CD14-positive monocyte (primary cell): Measurements from ENCODE around the gene PLCB1. TPM values are rescaled to one million over a fixed set of nuclear protein-coding genes. Genes with fewer than 3 reads are reported as not detected.
A peak's percentile ranks its signal among the peaks of the same experiment; 100 is the strongest.

Experiments
- DNase-seq, 3 donors: peaks; one replicate each; pipeline ENCODE4 v3.0.0-alpha.2; 2011 to 2022
- H2AFZ ChIP-seq: 2 replicates; pipeline ENCODE4 v1.6.0; 2012; ENCODE audit warnings: mild to moderate bottlenecking, low read depth, low read length, inconsistent platforms; ENCODE audit not compliant: insufficient read depth, poor library complexity, severe bottlenecking
- H3K27ac ChIP-seq, 2 donors: 1 replicate in 1 of 2; 2 replicates in 1 of 2; pipeline ENCODE4 v1.5.1; 2012 to 2013; ENCODE audit warnings: low read length in 2 of 2, control low read depth in 1 of 2, inconsistent platforms in 1 of 2, low read depth in 1 of 2, mild to moderate bottlenecking in 1 of 2
- H3K27me3 ChIP-seq, 2 donors: one replicate each; pipeline versions ENCODE4 v1.6.0 to v1.6.1; 2011 to 2013; ENCODE audit warnings: low read length in 2 of 2; ENCODE audit not compliant: control insufficient read depth in 2 of 2, insufficient read depth in 2 of 2
- H3K36me3 ChIP-seq, 2 donors: replicated peaks in 1 of 2; 1 replicate in 1 of 2; 2 replicates in 1 of 2; pipeline versions ENCODE4 v1.5.1 to v1.6.1; 2012 to 2013; ENCODE audit warnings: low read length in 2 of 2, control low read depth in 1 of 2, inconsistent platforms in 1 of 2, mild to moderate bottlenecking in 1 of 2; ENCODE audit not compliant: insufficient read depth in 2 of 2, control insufficient read depth in 1 of 2
- H3K4me1 ChIP-seq, 2 donors: 1 replicate in 1 of 2; 2 replicates in 1 of 2; pipeline versions ENCODE4 v1.5.1 to v1.6.1; 2012 to 2013; ENCODE audit warnings: low read length in 2 of 2, control low read depth in 1 of 2, inconsistent platforms in 1 of 2, mild to moderate bottlenecking in 1 of 2, moderate library complexity in 1 of 2; ENCODE audit not compliant: insufficient read depth in 2 of 2, control insufficient read depth in 1 of 2
- H3K4me2 ChIP-seq: replicated peaks from 2 replicates; pipeline ENCODE3; 2012; ENCODE audit warnings: low read length, moderate library complexity, mild to moderate bottlenecking; ENCODE audit not compliant: poor library complexity, severe bottlenecking; ENCODE audit errors: extremely low read depth
- H3K4me3 ChIP-seq, 3 experiments: fragments of 200-600 bp in 1 of 3; sonication (generic) in 1 of 3; replicated peaks in 1 of 3; 1 replicate in 2 of 3; 2 replicates in 1 of 3; pipeline ENCODE4 v1.5.1; 2011 to 2013; ENCODE audit warnings: low read length in 3 of 3, mild to moderate bottlenecking in 3 of 3, control low read depth in 2 of 3, low read depth in 2 of 3, inconsistent platforms in 1 of 3, moderate library complexity in 1 of 3
- H3K79me2 ChIP-seq: 2 replicates; pipeline ENCODE4 v1.6.0; 2012; ENCODE audit warnings: mild to moderate bottlenecking, control low read depth, inconsistent platforms, low read length, moderate library complexity; ENCODE audit not compliant: insufficient read depth
- H3K9ac ChIP-seq: 2 replicates; pipeline ENCODE4 v1.6.0; 2017; ENCODE audit warnings: low read length, mild to moderate bottlenecking; ENCODE audit not compliant: insufficient read depth, poor library complexity, severe bottlenecking
- H3K9me3 ChIP-seq, 2 donors: replicated peaks in 1 of 2; 1 replicate in 1 of 2; 2 replicates in 1 of 2; pipeline versions ENCODE4 v1.5.1 to v1.6.1; 2012 to 2013; ENCODE audit warnings: low read length in 2 of 2, control low read depth in 1 of 2; ENCODE audit not compliant: control insufficient read depth in 1 of 2, insufficient read depth in 1 of 2
- H4K20me1 ChIP-seq: 2 replicates; pipeline ENCODE4 v1.6.0; 2012; ENCODE audit warnings: mild to moderate bottlenecking, low read length, control low read depth, moderate library complexity; ENCODE audit not compliant: insufficient read depth
- H3K27ac Mint-ChIP-seq, 7 donors: one replicate each; pipeline ENCODE4 v1.8.0; 2020; ENCODE audit warnings: mild to moderate bottlenecking in 7 of 7, mixed read lengths in 7 of 7, moderate library complexity in 6 of 7, inconsistent platforms in 2 of 7
- H3K27me3 Mint-ChIP-seq, 3 donors: one replicate each; pipeline ENCODE4 v1.8.0; 2021 to 2022; ENCODE audit warnings: low read depth in 3 of 3, mild to moderate bottlenecking in 3 of 3, mixed read lengths in 3 of 3, moderate library complexity in 3 of 3, inconsistent platforms in 1 of 3
- H3K36me3 Mint-ChIP-seq, 2 donors: one replicate each; pipeline ENCODE4 v1.8.0; 2020; ENCODE audit warnings: mixed read lengths in 2 of 2, inconsistent platforms in 1 of 2, mild to moderate bottlenecking in 1 of 2
- H3K4me1 Mint-ChIP-seq: one replicate; pipeline ENCODE4 v1.8.0; 2020; ENCODE audit warnings: mild to moderate bottlenecking, mixed read lengths
- H3K4me3 Mint-ChIP-seq, 2 donors: one replicate each; pipeline ENCODE4 v1.8.0; 2020; ENCODE audit warnings: mild to moderate bottlenecking in 2 of 2, mixed read lengths in 2 of 2, moderate library complexity in 1 of 2
- H3K9me3 Mint-ChIP-seq, 7 donors: one replicate each; pipeline ENCODE4 v1.8.0; 2020 to 2022; ENCODE audit warnings: mixed read lengths in 7 of 7, mild to moderate bottlenecking in 6 of 7, moderate library complexity in 6 of 7, inconsistent platforms in 2 of 7
- CTCF ChIP-seq: fragments of 200-600 bp; IDR thresholded peaks from one replicate; pipeline ENCODE4 v1.8.0; 2022; ENCODE audit warnings: antibody characterized with exemption, mild to moderate bottlenecking
- WGBS: methylation state at CpG from one replicate; pipeline ENCODE4 v1.1.5; 2013; ENCODE audit warnings: missing lambda C conversion rate; ENCODE audit not compliant: insufficient coverage; 5-methylcytosine and 5-hydroxymethylcytosine counted together
- intact Hi-C, 2 donors: fragments of 100-400 bp; cut with micrococcal nuclease; formaldehyde crosslinking; loops; one replicate each; pipeline versions ENCODE4 v1.15.0 to v1.15.1; 2023
- polyA plus RNA-seq, 3 donors: library from polyadenylated mRNA; depleted of rRNA in 1 of 3; unstranded in 2 of 3; stranded (reverse) in 1 of 3; fragments of 300-500 nt in 2 of 3; fragments of >200 nt in 1 of 3; fragmentation: Illumina TruSeq in 2 of 3; gene quantifications; 1 replicate in 2 of 3; 2 replicates in 1 of 3; pipeline ENCODE4 v1.2.3, GENCODE V29; 2012 to 2021

The PLCB1 gene
- polyA plus RNA-seq, 3 donors: 8.6 to 16.4 (median 13.2) TPM

DNA sequence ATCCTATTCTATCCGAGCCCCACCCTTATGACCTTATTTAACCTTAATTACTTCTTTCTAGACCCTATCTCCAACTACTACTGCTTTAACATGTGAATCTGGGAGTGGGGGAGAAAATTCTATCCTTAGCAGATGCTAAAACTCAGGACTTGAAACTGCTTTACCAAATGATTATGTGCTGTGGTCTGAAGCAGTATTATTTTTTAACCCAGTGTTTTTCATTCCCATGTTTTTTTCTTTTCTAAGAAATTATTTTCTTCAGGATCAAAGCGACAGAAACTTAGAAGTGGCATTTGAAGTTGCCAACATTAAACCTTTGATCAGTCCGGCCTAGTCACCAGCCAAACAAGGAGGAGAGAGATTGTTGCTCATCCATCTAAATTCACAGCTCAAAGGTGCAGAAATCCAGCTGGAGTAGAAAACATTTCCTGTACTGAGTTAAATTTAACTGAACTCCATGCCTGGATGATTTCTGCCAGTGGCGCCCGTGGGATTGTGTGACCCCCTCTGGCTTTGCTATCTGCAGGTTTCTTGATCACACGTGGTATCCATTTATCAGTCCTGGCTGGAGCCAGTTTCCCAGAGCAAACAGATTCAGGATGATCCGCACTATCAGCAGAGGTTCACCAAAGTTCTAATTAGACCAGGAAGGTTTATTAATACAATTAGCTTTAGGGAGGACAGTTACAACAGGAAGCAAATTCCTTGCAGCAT is 300.5 kb downstream of the PLCB1 start:
- Mint-ChIP-seq H3K4me1 (peaks cover 84% of the 10 kb centered on the region), H3K9me3 (peaks cover 0 to 3% (median 0%) of the 10 kb centered on the region in 7 donors), H3K36me3 (peaks cover 5 to 9% of the 10 kb centered on the region in 2 donors), H3K4me3 (no peak overlapping the region), H3K27ac (peak overlapping the region; percentile 57 to 96 (median 85)), H3K27me3 (no peaks in the 10 kb centered on the region)
- no peak overlapping the region for H3K9ac ChIP-seq
- no peaks in the 10 kb centered on the region for H3K9me3 ChIP-seq
- H3K4me3 ChIP-seq: peak overlapping the region in 1 of 3 experiments; percentile 41
- H2AFZ ChIP-seq: no peak overlapping the region
- no peak for DNase-seq
- peak overlapping the region in 1 of 2 donors; percentile 88 for H3K27ac ChIP-seq
- no peaks in the 10 kb centered on the region for H3K36me3 ChIP-seq
- intact Hi-C loops: no loop called here
- H4K20me1 ChIP-seq: no peaks in the 10 kb centered on the region
- no peak for TF ChIP-seq CTCF
- H3K27me3 ChIP-seq: no peaks in the 10 kb centered on the region
- H3K4me1 ChIP-seq: peaks cover 84 to 92% of the 10 kb centered on the region in 2 donors
- WGBS: 85% methylated on average over 5 of the region's 7 CpGs
- peaks cover 26% of the 10 kb centered on the region for H3K79me2 ChIP-seq
- no peak overlapping the region for H3K4me2 ChIP-seq

DNA sequence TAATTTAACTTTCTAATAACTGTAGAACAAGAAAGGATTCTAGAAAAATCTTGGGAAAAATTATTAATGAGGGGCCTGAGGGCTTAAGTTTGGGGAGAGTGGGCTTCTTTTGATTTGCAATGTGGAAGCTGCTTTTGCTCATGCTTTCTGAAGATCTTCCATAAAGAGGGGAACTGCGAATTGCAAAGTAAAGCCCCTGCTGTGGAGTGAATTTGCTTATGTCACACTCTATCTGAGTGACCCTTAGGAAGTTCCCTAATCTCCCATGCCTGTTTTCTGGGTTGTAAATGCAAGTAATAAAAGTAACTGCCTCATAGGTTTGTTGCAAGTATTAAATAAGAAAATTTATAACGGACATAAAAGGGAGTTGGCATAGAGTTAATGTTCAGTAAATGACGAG is 301.2 kb downstream of the PLCB1 start:
- Histone ChIP-seq H3K79me2 (peaks cover 26% of the 10 kb centered on the region), H3K36me3 (no peaks in the 10 kb centered on the region), H3K9ac (no peak overlapping the region), H3K9me3 (no peaks in the 10 kb centered on the region), H3K27ac (peak overlapping the region; percentile 22 to 88), H3K27me3 (no peaks in the 10 kb centered on the region), H3K4me3 (peak overlapping the region in 1 of 3 experiments; percentile 41), H2AFZ (no peak overlapping the region), H3K4me2 (peak overlapping the region; percentile 28), H3K4me1 (peaks cover 77 to 85% of the 10 kb centered on the region in 2 donors), H4K20me1 (no peaks in the 10 kb centered on the region)
- Mint-ChIP-seq H3K27ac (peak overlapping the region; percentile 80 to 96 (median 89)), H3K36me3 (peaks cover 5 to 9% of the 10 kb centered on the region in 2 donors), H3K9me3 (peaks cover 0 to 3% (median 0%) of the 10 kb centered on the region in 7 donors), H3K27me3 (no peaks in the 10 kb centered on the region), H3K4me3 (peak overlapping the region in 1 of 2 donors; percentile 46), H3K4me1 (peaks cover 78% of the 10 kb centered on the region)
- WGBS: no CpG with 5 or more reads among the region's 3 CpGs
- intact Hi-C loops: no loop called here
- peak in 2 of 3 donors; percentile 74 to 83 for DNase-seq
- TF ChIP-seq CTCF: no peak
